Embryonic facial prominence (tissue), 1 donor: Measurements from ENCODE around the gene MSH6.

Experiments
- DNase-seq: peaks from one replicate; pipeline ENCODE4 v3.0.0-alpha.2; 2016; ENCODE audit errors: extremely low spot score

The MSH6 gene, protein sequence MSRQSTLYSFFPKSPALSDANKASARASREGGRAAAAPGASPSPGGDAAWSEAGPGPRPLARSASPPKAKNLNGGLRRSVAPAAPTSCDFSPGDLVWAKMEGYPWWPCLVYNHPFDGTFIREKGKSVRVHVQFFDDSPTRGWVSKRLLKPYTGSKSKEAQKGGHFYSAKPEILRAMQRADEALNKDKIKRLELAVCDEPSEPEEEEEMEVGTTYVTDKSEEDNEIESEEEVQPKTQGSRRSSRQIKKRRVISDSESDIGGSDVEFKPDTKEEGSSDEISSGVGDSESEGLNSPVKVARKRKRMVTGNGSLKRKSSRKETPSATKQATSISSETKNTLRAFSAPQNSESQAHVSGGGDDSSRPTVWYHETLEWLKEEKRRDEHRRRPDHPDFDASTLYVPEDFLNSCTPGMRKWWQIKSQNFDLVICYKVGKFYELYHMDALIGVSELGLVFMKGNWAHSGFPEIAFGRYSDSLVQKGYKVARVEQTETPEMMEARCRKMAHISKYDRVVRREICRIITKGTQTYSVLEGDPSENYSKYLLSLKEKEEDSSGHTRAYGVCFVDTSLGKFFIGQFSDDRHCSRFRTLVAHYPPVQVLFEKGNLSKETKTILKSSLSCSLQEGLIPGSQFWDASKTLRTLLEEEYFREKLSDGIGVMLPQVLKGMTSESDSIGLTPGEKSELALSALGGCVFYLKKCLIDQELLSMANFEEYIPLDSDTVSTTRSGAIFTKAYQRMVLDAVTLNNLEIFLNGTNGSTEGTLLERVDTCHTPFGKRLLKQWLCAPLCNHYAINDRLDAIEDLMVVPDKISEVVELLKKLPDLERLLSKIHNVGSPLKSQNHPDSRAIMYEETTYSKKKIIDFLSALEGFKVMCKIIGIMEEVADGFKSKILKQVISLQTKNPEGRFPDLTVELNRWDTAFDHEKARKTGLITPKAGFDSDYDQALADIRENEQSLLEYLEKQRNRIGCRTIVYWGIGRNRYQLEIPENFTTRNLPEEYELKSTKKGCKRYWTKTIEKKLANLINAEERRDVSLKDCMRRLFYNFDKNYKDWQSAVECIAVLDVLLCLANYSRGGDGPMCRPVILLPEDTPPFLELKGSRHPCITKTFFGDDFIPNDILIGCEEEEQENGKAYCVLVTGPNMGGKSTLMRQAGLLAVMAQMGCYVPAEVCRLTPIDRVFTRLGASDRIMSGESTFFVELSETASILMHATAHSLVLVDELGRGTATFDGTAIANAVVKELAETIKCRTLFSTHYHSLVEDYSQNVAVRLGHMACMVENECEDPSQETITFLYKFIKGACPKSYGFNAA (N-terminal part only)

DNA sequence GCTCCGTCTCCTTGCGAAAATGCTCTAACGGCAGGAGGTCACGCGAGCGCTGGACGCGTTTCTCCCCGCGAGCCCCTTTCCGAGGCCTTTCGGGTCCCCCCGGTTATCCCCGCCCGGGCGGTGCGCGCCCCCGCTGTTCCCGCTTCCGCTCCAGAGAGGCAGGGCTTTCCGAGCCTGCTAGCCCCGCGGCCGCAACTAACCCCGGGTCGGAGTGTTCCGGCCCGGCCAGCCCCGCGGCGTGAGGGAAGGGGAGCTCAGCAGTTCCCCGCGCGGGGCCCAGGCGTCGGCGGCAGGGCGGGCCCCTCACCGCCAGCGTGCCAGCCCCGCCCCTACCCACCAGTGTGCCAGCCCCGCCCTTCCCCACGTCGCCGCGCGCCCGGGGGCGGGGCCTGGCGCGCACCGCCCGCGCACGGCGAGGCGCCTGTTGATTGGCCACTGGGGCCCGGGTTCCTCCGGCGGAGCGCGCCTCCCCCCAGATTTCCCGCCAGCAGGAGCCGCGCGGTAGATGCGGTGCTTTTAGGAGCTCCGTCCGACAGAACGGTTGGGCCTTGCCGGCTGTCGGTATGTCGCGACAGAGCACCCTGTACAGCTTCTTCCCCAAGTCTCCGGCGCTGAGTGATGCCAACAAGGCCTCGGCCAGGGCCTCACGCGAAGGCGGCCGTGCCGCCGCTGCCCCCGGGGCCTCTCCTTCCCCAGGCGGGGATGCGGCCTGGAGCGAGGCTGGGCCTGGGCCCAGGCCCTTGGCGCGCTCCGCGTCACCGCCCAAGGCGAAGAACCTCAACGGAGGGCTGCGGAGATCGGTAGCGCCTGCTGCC is at the start of gene MSH6:
MSH6 (plus strand) TSS at position 475 of the 815 bp plus-strand sequence; CDS start at position 564, 89 bp downstream.
- peak; percentile 81 for DNase-seq

DNA sequence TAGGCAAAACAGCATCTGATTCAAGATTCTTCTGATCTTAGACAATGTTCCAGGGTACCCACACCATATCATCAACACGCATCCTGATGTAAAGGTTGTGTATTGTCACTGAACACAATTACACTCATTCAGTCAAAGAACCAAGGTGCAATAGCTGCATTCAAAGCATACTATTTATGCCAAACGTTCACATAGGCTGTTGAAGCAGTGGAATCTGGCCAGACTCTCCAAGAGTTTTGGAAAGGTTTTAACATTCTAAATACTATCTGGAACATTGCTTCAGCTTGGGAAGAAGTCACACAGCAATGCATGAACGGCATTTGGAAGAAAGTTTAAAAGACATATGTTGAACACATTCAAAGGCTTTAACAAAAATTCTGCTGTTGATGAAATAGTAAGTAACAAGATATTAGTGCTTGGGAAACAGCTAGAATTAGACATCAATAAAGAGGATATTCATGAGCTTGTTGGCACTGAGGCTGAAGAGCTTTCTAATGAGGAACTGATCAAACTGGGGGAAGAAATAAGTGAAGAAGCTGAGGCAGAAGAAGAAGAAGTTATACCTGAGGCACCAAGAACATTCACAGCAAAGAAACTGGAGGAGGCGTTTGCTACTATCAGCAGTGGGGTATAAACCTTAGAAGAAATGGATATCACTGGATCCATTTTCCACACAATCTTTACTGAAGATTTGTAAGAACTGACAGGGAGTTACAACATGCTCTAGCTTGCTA is 47.6 kb upstream of the MSH6 start:
- DNase-seq = no peak

DNA sequence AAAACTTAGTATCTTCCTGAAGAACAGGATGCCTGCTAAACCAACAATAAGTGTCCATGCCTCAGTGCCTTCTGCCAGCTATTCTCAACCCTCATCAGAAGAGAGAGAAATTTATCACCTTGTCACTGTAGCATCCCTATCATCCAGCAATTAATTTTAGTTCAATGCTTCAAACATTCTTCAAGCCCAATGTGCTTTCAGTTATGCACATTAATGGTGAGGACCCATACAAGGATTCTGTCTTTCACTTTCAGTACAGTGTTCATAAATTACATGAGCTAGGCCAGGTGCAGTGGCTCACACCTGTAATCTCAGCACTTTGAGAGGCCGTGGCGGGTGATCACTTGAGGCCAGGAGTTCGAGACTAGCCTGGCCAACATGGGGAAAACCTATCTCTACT is 47.0 kb upstream of the MSH6 start:
- DNase-seq = no peak

DNA sequence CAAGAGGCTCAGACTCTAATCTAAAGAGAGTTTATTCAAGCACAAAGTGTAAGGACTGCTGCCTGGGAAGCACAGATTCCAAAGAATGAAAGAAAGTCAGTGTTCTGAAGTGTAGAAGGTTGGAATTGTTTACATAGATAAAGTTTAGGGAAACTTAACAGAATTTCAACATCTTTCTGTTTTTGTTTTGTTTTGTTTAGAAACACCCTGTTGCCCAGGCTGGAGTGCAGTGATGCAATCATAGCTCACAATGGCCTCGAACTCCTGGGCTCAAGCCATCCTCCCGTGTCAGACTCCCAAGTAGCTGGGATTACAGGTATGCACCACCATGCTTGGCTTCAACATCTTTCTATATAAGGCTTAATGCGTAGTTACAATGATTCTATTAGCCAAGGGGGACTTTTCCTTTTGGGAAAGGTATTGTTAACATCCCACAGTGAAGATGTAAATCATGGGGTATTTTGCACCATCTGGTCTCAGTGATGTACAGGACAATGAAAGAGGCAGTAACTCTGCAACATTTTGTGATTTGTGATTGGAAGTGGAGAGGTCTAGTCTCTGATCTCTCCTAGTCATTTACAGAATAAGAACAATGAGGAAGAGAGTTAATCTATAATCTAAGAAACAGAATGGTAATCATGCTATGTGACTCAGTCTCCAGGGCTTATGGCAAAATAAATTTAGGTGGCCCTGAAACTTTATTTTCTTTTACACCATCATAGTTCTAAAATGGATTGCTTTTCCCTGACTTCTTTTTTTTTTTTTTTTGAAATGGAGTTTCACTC is 45.6 kb upstream of the MSH6 start:
- DNase-seq = no peak

DNA sequence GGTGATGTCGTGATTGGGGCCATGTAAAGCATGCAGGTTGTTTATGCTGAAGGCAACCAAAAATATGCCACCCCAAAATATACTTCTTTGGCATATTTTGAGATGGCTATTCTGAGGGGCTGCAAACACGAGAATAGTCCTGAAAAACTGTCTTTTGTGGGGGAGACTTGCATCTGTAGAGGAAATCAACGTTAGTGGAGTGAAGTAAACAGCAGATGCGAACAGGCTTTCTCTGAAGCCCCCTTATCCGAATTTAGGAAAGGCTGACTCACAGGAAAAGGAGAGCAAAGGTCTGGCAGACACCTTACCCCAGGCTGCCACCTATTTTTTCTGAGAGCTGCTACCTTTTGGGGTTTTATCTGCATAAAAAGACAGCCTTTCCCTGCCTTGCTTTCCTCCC is 44.6 kb upstream of the MSH6 start:
- DNase-seq = no peak

DNA sequence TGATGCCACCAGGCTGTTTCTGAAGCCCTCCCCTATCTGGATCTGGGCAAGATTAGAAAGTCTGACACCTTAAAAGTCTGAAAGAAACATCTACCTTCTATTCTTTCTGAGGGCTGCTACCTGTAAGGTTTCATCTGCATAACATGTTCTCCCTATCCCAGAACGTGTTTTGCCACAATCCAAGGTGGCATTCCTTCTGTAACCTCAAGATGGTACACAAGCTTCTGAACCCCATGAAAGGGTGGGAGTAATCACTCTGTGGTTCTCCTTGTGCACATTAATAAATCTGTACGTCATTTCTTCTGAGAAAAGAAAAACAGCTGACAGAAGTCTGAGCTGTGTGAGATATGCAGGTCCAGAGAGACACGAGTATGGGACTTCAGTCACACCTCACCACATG is 41.8 kb upstream of the MSH6 start:
- no peak for DNase-seq

- no peak for DNase-seq
These were observed 41.3 kb upstream of the MSH6 start for GRCh38 chr2:47741637-47742036.

DNA sequence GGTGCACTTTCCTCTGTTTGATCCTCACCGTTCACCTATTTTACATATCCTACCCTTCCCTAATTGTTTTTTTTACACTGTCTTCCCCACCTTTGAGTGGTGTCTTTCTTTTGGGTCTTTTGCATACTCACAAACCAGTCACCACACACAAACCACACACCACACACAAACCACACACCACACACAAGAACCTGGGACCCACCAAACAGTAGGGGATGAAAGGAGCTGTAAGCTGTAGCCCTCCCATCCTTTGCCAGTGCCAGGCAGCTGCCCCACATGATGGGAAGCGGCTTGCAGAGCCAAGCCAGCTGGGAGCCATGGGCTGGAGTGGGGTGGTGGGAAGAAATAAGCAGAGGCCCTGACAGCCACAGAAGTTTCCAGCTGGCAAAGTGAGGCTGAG is 38.9 kb upstream of the MSH6 start:
- no peak for DNase-seq

GRCh38 chr2:47747878-47748277 is 35.1 kb upstream of the MSH6 start:
- no peak for DNase-seq

DNA sequence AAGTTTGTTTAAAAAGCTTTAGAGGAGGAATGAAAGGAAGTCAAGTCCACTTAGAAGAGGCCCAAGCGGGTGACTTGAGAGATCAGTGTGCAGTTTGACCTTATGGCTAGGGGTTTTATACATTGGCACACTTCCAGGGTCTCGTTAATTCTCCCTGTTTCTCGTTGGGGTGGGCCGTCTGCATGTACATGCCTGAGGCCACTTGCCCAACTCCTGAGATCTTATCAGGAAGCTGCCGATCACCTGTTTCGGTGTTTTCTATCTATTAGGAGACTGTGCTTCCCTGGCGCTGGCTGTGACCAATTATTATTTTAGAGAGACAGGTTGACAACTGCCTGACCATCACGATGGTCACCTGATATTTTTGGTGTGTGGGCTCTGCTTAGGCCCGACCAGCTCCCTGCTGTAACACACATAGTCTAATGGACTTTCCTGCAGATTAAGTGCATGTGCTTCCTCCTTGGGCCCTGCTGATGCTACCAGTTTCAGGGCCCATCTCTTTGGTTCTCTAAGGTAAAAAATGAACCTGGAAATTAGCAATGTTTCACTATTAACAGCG is 31.0 kb upstream of the MSH6 start:
- no peak for DNase-seq

GRCh38 chr2:47767497-47767844 is 15.5 kb upstream of the MSH6 start:
- DNase-seq = no peak

DNA sequence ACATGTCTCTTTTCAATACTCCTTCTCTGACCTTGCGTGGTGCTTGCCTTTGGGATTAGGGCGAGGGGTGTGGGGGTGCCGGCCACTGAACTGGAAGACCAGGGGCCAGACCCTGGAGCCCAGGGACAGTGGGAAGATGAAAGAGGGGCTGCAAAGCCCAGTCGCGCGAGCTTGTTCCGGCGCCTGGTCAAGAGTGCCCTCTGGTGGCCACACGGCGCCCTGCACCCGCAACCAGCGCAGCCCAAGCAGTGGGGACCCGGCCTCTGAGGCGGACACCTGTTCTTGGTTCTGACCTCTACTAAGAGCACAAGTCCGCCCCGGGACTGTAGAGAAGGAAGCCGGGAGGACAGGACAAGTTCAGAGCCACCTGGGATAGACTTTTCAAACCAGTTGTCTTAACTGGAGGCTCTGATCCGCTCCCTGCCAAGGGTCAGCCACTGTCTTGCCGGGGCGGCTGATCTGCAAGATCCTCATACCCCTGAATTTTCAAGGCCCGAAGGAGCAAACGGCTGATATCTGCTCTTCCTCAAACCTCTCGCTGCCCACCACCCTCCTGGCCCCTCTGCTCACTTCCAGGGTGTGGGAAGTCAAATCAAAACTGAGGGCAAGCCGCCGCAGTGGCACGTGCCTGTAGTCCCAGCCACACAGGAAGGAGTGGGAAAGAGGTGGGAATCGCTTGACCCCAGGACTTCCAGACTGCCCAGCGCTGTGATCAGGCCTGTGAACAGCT is 14.9 kb upstream of the MSH6 start:
- DNase-seq = no peak

DNA sequence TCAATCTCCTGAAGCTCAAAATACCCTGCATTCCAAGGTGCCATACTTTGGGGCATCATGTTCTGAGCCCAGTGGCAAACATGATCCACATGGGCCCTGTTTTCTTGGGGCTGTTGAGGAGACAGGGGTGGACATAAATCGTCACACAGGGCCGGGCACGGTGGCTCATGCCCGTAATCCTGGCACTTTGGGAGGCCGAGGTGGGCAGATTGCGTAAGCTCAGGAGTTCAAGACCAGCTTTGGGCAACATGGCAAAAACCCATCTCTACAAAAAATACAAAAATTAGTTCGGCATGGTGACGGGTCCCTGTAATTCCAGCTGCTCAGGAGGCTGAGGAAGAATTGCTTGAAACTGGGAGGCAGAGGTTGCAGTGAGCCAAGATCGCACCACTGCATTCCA is 13.6 kb upstream of the MSH6 start:
- DNase-seq = no peak

- no peak for DNase-seq
These were observed 11.7 kb upstream of the MSH6 start for GRCh38 chr2:47771211-47771610.

- DNase-seq = no peak
These were observed 10.6 kb upstream of the MSH6 start for GRCh38 chr2:47772343-47772742.

DNA sequence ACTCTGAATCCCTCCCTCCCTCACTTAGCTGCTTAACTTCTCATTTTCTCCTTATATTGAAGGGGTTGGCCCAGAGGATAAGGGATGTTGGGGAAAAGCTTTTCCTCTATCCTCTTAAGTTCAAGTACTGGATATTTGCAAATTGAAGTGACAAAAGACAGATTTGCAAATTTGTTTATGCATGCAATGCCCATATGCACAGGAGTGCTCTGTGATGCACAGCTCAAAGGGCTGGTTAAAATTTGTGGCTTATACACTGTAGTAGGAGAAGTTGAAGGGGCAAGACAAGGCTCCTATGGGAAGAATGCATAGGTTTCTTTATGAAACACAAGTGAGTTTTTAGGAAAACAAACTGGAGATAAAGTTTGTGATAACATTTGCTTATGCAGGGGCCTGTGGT is 8.4 kb upstream of the MSH6 start:
- DNase-seq = no peak

DNA sequence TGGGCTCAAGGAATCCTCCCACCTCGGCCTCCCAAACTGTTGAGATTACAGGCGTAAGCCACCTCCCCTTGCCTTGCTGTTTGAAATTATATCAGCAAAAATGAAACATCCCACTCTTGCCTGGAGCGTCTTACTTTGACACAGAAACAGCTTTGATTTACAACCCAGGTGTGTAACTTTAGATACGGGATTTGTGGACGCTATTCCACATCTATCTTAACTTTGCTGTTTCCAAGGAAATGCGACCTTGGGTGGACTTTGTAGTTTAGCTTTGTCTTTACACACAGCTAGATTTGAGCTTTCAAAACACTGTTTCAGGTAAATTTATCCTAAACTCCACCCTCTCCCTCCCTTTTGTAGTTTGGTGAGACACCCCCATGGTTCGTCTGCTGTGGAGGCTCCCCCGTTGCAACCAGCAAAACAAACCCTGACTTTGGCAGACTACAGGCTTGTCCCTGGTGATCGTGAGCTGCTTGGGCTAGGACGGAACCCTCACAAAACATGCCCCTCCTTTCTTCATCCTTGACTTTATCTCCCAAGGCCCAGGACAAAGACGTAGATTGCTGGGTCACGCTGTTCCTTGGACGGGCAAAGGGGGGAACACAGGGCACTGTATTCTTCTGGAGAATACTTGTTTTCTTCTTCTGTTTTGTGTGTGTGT is 5.5 kb upstream of the MSH6 start:
- DNase-seq = no peak

- no peak for DNase-seq
These were observed 4.1 kb upstream of the MSH6 start for GRCh38 chr2:47778698-47779425.
